Stimulated activated CD4-positive, alpha-beta T cell treated with anti-CD3 and anti-CD28 coated beads, Interleukin-2, amount 100 ng/mL, for 24 hours (primary cell): ENCODE data around the gene SPTLC3.
"Not testable (repeated sequence)": the region's sequence is repeated elsewhere in the genome, so short reads cannot be mapped to it uniquely, and the experiment has no call there.

Experiments
- DNase-seq, 2 donors: peaks; one replicate each; pipeline ENCODE4 v3.0.0-alpha.2; 2020

The SPTLC3 gene

GRCh38 chr20:13008761-13009681 lies at the start of gene SPTLC3:
Gene SPTLC3, plus strand, starts transcription at chr20:13008972. Its CDS starts 296 bp downstream, at chr20:13009268.
- DNase-seq: no peak

DNA sequence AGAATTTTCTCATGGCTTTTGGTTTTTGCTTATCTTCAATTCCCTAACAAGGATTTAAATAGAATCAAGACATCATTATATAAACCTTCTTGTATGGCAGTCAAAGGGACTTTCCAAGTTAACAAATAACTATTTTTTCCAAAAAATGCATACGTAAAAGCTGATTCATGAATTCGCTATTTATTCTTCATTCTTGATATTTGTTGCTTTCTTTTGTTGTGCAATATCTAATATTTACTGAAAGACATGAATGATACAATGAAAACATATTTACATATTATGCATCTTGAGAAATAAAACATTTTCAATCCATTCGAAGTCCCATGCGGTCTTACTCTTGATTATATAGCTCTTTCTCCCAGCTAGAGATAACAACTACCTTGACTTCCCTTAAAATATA lies 47.0 kb upstream of the SPTLC3 start:
- no peak for DNase-seq

DNA sequence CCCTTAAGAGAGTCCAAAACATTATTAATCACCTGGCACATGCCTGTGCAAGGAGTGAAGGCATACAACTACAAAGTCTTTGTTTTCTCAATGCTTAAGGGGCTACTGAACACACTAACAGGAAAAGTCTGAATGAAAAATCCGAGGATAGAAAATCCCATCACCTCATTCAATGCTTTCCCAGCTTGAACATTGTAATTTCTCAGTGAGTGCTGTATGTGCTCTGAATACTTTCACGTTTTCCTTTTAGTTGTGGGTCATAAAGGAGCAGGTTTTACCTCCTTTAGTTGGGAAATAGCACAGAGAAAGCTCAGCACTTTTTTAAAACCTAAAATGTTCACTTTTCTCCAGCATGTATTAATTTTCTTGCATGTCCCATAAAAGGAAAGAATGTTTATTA lies 45.9 kb upstream of the SPTLC3 start:
- no peak for DNase-seq

DNA sequence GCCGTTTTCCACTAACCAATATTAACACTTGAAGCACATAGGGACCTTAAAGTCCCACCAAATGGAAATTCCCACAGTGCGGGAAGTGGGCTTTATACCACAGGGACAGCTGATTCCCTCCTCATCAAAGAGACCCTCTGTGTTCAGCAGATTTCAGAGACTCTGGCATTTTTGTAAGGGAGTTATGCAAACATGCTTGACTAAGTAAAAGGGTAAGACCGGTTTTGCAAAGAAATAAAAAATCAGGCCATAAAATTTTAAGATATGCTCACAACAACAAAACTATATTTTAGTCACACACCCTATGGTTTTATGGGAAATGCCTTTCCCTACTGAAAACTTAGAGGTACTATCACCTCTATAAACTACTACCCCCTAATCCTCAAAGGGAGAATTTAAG lies 45.4 kb upstream of the SPTLC3 start:
- DNase-seq: no peak

- no peak for DNase-seq
Measured at GRCh38 chr20:12965212-12965869, 43.4 kb upstream of the SPTLC3 start.

DNA sequence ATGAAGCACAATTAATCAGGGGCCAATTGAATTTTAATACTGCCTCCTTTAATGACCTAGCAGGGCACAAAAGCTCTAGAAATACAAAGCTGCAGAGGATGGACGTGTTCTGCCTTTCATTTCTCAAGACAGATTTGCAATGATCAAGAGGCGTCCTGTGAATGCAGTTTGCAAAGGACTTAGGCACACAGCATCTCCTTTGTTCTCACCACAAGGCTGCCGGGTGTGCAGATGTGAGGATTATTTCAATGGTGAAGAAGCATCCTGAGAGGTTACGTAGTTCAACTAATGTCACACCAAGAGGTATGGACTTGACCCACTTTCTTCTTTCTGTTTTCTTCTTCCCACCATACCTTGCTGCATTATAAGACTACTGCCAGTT lies 42.9 kb upstream of the SPTLC3 start:
- no peak for DNase-seq

DNA sequence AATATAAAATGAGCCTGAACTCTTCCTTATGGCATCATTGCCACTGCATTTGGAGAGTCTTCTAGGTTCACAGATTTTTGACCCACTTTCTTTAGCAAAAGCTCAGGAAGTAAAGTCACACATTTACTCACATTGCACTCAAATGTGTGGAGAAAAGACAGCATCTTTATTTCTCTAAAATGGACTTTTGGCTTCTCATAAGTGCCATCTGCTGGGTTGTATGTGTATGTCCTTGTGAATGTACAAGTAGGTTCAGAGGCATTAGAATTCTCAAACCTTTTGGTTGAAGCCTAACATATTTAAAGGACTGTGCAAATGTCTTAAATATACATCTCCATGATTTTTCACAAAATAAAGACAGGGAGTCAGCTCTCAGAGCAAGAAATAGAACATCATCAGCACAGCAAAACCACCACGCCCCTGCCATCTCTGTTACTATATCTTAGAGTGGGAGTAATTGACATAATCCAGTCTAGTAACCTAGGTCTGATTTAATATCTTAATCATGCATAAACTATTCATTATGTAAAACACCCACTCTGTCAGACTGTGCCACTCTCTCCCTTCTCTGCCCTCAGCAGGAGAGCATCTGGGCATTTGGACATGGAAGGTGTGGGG lies 42.2 kb upstream of the SPTLC3 start:
- DNase-seq: no peak

- DNase-seq: no peak
Measured at GRCh38 chr20:12967932-12968331, 40.8 kb upstream of the SPTLC3 start.

- no peak for DNase-seq
Measured at GRCh38 chr20:12968472-12968871, 40.3 kb upstream of the SPTLC3 start.

- DNase-seq: no peak
Measured at GRCh38 chr20:12969071-12969669, 39.6 kb upstream of the SPTLC3 start.

GRCh38 chr20:12970372-12970821 lies 38.4 kb upstream of the SPTLC3 start:
- DNase-seq: no peak

DNA sequence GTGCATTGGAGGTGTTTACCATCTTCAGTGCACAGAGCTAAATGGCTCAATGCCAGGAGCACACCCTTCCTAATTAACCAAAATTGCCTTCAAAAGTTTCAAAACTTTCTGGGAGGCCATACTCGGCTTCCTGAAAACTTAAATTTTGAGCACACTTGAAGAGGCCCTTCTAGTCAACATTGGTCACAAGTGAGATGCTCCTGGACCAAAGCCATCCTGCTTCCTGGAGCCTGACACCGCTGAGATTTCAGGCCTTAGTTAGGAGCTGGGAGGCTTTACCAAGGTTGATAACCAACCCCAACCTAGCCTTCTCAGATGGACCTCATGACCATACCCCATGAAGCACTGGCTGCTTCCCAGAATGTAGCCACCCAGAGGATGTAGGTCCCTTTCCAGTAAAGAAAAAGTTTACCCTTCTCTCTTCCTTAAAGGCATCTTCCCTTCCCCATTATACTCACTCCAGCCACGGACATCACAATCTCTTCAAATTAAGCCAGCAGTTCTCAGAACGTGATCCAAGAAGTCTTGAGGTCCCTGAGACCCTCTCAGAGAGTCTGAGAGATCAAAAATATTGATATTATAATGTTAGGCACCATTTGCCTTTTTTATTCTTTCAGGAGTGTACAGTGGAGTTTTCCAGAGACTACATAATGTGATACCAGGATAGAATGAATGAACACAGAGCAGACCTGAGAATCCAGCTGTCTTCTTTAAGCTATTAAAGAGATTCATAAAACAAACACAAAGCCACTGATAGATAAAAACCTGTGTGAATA lies 32.8 kb upstream of the SPTLC3 start:
- no peak for DNase-seq

- no peak for DNase-seq
Measured at GRCh38 chr20:12976720-12977309, 32.0 kb upstream of the SPTLC3 start.

DNA sequence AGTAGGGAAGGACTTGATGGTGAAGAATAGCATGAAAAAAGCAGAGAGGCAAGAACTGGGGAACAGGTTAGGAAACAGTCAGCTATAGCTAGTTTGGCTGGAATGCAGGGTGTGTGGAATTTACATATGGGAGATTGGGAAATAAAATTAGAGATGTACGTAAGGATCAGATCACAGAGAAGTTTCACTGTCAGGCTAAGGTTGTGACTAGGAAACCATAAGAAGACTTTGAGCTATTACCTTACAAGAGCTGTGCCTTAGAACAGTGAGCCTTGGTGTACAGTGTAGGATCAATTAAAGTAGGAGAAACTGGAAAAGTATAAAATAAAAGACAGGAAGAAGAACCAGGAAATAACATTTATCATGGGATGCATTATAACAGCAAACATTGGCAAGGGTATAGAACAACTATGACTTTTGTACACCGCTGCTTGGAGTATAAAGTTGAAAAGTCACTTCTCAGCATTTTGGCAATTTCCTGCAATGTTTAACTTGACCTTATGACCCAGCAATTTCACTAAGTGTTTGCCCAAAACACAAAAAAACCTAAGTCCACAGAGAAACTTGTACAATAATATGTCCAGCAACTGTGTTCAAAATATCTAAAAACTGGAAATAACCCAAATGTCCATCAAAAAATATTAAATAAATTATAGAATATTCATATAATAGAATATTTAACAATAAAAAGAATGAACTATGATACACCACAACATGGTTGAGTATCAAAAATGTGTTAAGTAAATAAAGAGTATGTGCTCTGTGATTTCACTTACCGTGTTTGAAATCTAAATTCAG lies 31.2 kb upstream of the SPTLC3 start:
- DNase-seq: no peak

DNA sequence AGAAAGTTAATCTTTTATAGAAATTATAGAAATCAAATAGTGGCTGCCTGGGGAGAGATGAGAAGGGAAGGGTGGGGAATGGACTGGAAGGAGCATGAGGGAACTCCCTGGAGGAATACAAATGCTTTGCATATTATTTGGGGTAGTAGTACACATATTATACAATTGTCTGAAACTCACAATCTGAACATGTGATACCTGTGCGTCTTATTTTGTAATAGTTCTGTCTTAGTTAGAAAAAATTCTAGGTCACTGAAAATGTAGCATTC lies 30.7 kb upstream of the SPTLC3 start:
- DNase-seq: no peak

DNA sequence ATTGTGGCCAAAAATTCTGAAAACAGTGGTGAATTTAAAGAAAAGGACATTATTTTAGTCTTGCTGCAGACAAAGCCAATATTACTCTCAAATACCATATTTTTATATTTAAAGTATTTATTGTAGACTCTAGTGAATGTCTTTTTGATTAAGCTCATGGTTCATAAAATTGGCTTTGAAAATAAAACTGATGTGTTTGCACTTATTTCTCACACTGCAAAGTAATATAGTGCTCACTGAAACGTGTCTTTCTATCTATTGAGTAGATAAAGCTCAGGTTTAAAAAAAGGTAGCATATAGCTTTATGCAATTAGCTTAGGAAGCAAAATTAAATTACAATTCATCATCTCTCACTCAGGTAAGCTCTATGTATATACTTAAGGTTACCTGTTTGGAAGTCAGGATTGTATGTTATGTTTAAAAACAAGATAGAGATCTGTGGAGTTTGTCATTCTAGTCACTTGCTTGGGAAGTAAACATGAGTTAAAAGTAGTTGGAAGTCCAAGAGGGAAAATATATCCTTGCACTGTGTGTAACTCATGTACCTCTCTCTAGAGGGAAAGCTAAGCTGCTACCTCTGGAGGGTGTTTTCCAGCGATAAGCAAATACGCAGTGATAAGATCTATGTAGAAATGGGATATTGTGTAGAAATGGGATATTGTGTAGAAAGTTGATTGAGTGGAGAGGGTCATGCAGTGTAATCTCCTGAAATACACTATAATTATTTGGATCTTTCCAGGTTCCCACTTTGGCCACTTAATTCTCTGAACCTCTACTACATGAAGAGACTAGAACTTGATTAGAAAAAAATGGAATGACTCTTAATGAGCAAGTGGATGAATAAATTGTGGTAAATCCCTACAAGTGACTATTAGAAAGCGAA lies 29.9 kb upstream of the SPTLC3 start:
- DNase-seq: no peak

- not testable (repeated sequence) for DNase-seq
Measured at GRCh38 chr20:12979713-12980112, 29.1 kb upstream of the SPTLC3 start.

GRCh38 chr20:12982098-12982497 lies 26.7 kb upstream of the SPTLC3 start:
- no peak for DNase-seq

- no peak for DNase-seq
Measured at GRCh38 chr20:12984069-12984765, 24.6 kb upstream of the SPTLC3 start.

GRCh38 chr20:12984863-12985262 lies 23.9 kb upstream of the SPTLC3 start:
- DNase-seq: no peak
